SK-N-SH (cell line): ENCODE results near the gene MACROD2. TPM values are rescaled to one million over a fixed set of nuclear protein-coding genes. Genes with fewer than 3 reads are reported as not detected.

Experiments used
- CTCF ChIA-PET: fragments of 300-600, 350-600 bp; formaldehyde crosslinking; extraction: SDS; loops from one replicate; lab custom pipeline; 2021; lab: Yijun Ruan, JAX
- POLR2A ChIA-PET: fragments of 350-600 bp; sonication (Branson Sonifier 250); formaldehyde crosslinking; extraction: SDS; loops from one replicate; lab custom pipeline; 2020; ENCODE audit warnings: antibody characterized with exemption, inconsistent platforms; lab: Yijun Ruan, JAX
- DNase-seq: peaks from one replicate; pipeline ENCODE4 v3.0.0; 2012
- H2AFZ ChIP-seq: fragments of 200-600 bp; sonication (generic); 2 replicates; pipeline ENCODE4 v1.8.1; 2016; ENCODE audit warnings: antibody characterized with exemption, mild to moderate bottlenecking, low read depth
- H3F3A ChIP-seq: fragments of 200-600 bp; sonication (generic); replicated peaks from 2 replicates; pipeline ENCODE3; 2016; ENCODE audit warnings: antibody characterized with exemption, mild to moderate bottlenecking; ENCODE audit not compliant: insufficient read depth
- H3K27ac ChIP-seq, 2 experiments: fragments of 200-500 bp in 1 of 2; fragments of 200-600 bp in 1 of 2; sonication (Bioruptor generic) in 1 of 2; sonication (generic), shearing (Covaris generic) in 1 of 2; 2 replicates each; pipeline versions ENCODE4 v1.5.1 to v1.6.1; 2014 to 2016; ENCODE audit warnings: low read depth in 2 of 2, inconsistent platforms in 1 of 2, low read length in 1 of 2, mild to moderate bottlenecking in 1 of 2, mixed read lengths in 1 of 2
- H3K27me3 ChIP-seq: fragments of 200-600 bp; sonication (generic), shearing (Covaris generic); 2 replicates; pipeline ENCODE4 v1.6.1; 2016; ENCODE audit warnings: mixed run types; ENCODE audit not compliant: insufficient read depth
- H3K36me3 ChIP-seq, 2 experiments: fragments of 200-500 bp in 1 of 2; fragments of 200-600 bp in 1 of 2; sonication (Bioruptor generic) in 1 of 2; sonication (generic) in 1 of 2; replicated peaks in 1 of 2; 2 replicates each; pipeline versions ENCODE3 to v1.5.1; 2014 to 2016; ENCODE audit warnings: low read length in 1 of 2, mild to moderate bottlenecking in 1 of 2; ENCODE audit not compliant: insufficient read depth in 2 of 2, control insufficient read depth in 1 of 2
- H3K4me1 ChIP-seq, 2 experiments: fragments of 200-500 bp in 1 of 2; fragments of 200-600 bp in 1 of 2; sonication (Bioruptor generic) in 1 of 2; sonication (generic), shearing (Covaris generic) in 1 of 2; 2 replicates each; pipeline versions ENCODE4 v1.5.1 to v1.6.1; 2014 to 2016; ENCODE audit warnings: low read depth in 1 of 2, low read length in 1 of 2, mixed run types in 1 of 2; ENCODE audit not compliant: insufficient read depth in 2 of 2, control insufficient read depth in 1 of 2
- H3K4me2 ChIP-seq: fragments of 200-600 bp; sonication (generic), shearing (Covaris generic); 2 replicates; pipeline ENCODE4 v1.6.1; 2017; ENCODE audit warnings: mixed run types
- H3K4me3 ChIP-seq, 2 experiments: fragments of 200-500 bp in 1 of 2; fragments of 200-600 bp in 1 of 2; sonication (Bioruptor generic) in 1 of 2; sonication (generic), shearing (Covaris generic) in 1 of 2; 2 replicates each; pipeline versions ENCODE4 v1.5.1 to v1.8.1; 2014 to 2016; ENCODE audit warnings: low read depth in 2 of 2, inconsistent platforms in 1 of 2, low read length in 1 of 2, mild to moderate bottlenecking in 1 of 2, mixed read lengths in 1 of 2, moderate library complexity in 1 of 2
- H3K79me2 ChIP-seq: fragments of 200-600 bp; sonication (generic); 2 replicates; pipeline ENCODE4 v1.8.1; 2017; ENCODE audit warnings: mild to moderate bottlenecking; ENCODE audit not compliant: insufficient read depth
- H3K9ac ChIP-seq: fragments of 200-600 bp; sonication (generic); 2 replicates; pipeline ENCODE4 v1.6.1; 2017; ENCODE audit warnings: mixed run types
- H3K9me2 ChIP-seq: fragments of 200-600 bp; sonication (generic); 2 replicates; pipeline ENCODE4 v1.6.1; 2017; ENCODE audit warnings: mixed run types
- H3K9me3 ChIP-seq: fragments of 200-600 bp; sonication (generic); 2 replicates; pipeline ENCODE4 v1.6.1; 2017; ENCODE audit warnings: mixed run types, mild to moderate bottlenecking, moderate library complexity
- H4K20me1 ChIP-seq: fragments of 200-600 bp; sonication (generic); 2 replicates; pipeline ENCODE4 v1.6.1; 2017; ENCODE audit warnings: mild to moderate bottlenecking, mixed run types; ENCODE audit not compliant: insufficient read depth
- ELF1 ChIP-seq: IDR thresholded peaks from 2 replicates; pipeline ENCODE4 v1.4.0; 2012
- EP300 ChIP-seq, 2 experiments: IDR thresholded peaks; 2 replicates each; pipeline versions ENCODE4 v1.4.0 to v1.6.1; 2012; ENCODE audit warnings: borderline replicate concordance in 1 of 2, low read depth in 1 of 2, low read length in 1 of 2
- EZH2phosphoT487 ChIP-seq: fragments of 200-600 bp; sonication (generic); IDR thresholded peaks from 2 replicates; pipeline ENCODE4 v1.6.1; 2017; ENCODE audit warnings: low read depth, mixed run types, mild to moderate bottlenecking, antibody characterized with exemption, moderate library complexity, borderline replicate concordance
- IRF3 ChIP-seq: fragments of 150-350 bp; IDR thresholded peaks from 2 replicates; pipeline ENCODE4 v1.6.1; 2016; ENCODE audit warnings: mild to moderate bottlenecking, low read depth, low read length
- MEF2A ChIP-seq: IDR thresholded peaks from 2 replicates; pipeline ENCODE4 v1.4.0; 2012; ENCODE audit warnings: low read depth, borderline replicate concordance
- PBX3 ChIP-seq: IDR thresholded peaks from 2 replicates; pipeline ENCODE4; 2012
- RXRA ChIP-seq: IDR thresholded peaks from 2 replicates; pipeline ENCODE4 v1.4.0; 2012; ENCODE audit warnings: low read depth, mild to moderate bottlenecking, borderline replicate concordance
- SMC3 ChIP-seq: IDR thresholded peaks from 2 replicates; pipeline ENCODE4 v1.6.1; 2012; ENCODE audit warnings: low read depth, low read length, improper control_type of control experiment
- TAF1 ChIP-seq: IDR thresholded peaks from 2 replicates; pipeline ENCODE4 v1.6.1; 2012; ENCODE audit warnings: low read depth, mild to moderate bottlenecking, low read length, moderate library complexity, borderline replicate concordance
- TCF12 ChIP-seq: IDR thresholded peaks from 2 replicates; pipeline ENCODE4 v1.4.0; 2012
- YY1 ChIP-seq: IDR thresholded peaks from 2 replicates; pipeline ENCODE4 v1.4.0; 2012; ENCODE audit warnings: low read depth, mild to moderate bottlenecking
- WGBS: methylation state at CpG from one replicate; pipeline ENCODE4 v1.1.6; 2017; ENCODE audit warnings: low lambda C conversion rate; 5-methylcytosine and 5-hydroxymethylcytosine counted together
- polyA plus RNA-seq, 3 experiments: library from polyadenylated mRNA; depleted of rRNA; stranded (reverse); fragments of >200 nt; gene quantifications; 2 replicates each; pipeline ENCODE4 v1.2.3, GENCODE V29; 2012

MACROD2 gene
- polyA plus RNA-seq, 1 of the 3 experiments (the other 2 are of a cell fraction), result 0.33 TPM

GRCh38 chr20:15204234-15204633 is 1208.9 kb downstream of the MACROD2 start:
- Histone ChIP-seq H3K9me2 (no peaks in the 10 kb centered on the region), H3K36me3 (no peaks in the 10 kb centered on the region), H3K79me2 (no peaks in the 10 kb centered on the region), H3K4me3 (no peak overlapping the region), H3F3A (no peaks in the 10 kb centered on the region), H4K20me1 (no peaks in the 10 kb centered on the region), H2AFZ (no peak overlapping the region), H3K9me3 (no peaks in the 10 kb centered on the region), H3K9ac (no peak overlapping the region), H3K27me3 (no peaks in the 10 kb centered on the region), H3K4me1 (no peaks in the 10 kb centered on the region), H3K27ac (no peak overlapping the region), H3K4me2 (no peak overlapping the region)
- TF ChIP-seq TAF1 (no peak), MEF2A (no peak), RXRA (no peak), EZH2phosphoT487 (no peak), IRF3 (no peak), EP300 (IDR thresholded peaks at IDR 0.05; ENCODE audit: borderline replicate concordance in 1 of 2, low read depth in 1 of 2, low read length in 1 of 2) (no peak), YY1 (no peak), ELF1 (no peak)
- POLR2A ChIA-PET, result no interaction called here
- CTCF ChIA-PET, result no interaction called here
- DNase-seq, result no peak
- WGBS, result 88% methylated on average over 5 of the region's 5 CpGs

- Histone ChIP-seq H3K9me3 (no peaks in the 10 kb centered on the region), H3K27me3 (no peaks in the 10 kb centered on the region)
- TF ChIP-seq SMC3 (no peak), PBX3 (peak; percentile 28; the same call in 1 of the 2 replicates), TCF12 (peak; percentile 30; the same call in 1 of the 2 replicates)
- TF ChIP-seq, all 33 proteins: peak for 2
- Histone ChIP-seq H3K9ac (no peak overlapping the region), H3K9me2 (no peaks in the 10 kb centered on the region), H3K79me2 (no peaks in the 10 kb centered on the region), H3K4me1 (no peaks in the 10 kb centered on the region), H3K4me3 (no peak overlapping the region), H3K4me2 (no peak overlapping the region), H3K36me3 (no peaks in the 10 kb centered on the region), H3F3A (no peaks in the 10 kb centered on the region), H4K20me1 (no peaks in the 10 kb centered on the region), H2AFZ (no peak overlapping the region), H3K27ac (0 out of 4 replicates have a peak overlapping the region, but pooled peaks of 1 of the 2 experiments have one; percentile 5)
- no peak for DNase-seq
- ChIA-PET POLR2A (no interaction called here), CTCF (no interaction called here)
- WGBS, result 49% methylated on average over 2 of the region's 2 CpGs
Measured at GRCh38 chr20:15205028-15205427, 1209.7 kb downstream of the MACROD2 start.
